ENCODE measurements around the gene ENTPD5. TPM values are rescaled to one million over a fixed set of nuclear protein-coding genes. Genes with fewer than 3 reads are reported as not detected.

ENTPD5 gene
- total RNA-seq, 2 experiments from 2014 or later = 7.5 to 18.1 TPM

DNA sequence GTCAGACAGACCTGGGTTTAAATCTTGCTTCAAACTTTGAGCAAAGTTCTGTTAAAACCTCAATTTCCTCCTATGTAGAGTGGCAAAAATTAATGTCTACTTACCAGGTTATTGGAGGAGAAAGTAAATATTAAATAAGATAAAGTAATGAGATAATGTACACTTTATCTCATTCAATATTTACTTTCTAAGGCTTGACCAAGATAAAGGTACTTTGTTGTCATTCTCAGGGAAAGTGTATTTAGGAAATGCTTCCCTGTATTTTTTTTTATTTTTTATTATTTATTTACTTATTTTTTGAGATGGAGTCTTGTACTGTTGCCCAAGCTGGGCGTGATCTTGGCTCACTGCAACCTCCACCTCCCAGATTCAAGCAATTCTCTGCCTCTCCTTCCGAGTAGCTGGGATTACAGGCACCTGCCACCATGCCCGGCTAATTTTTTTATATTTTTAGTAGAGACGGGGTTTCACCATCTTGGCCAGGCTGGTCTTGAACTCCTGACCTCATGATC is 73.9 kb downstream of the ENTPD5 start:
- ChIA-PET POLR2A (no interaction called here), CTCF (ENCODE audit: unreplicated experiment) (no interaction called here)

DNA sequence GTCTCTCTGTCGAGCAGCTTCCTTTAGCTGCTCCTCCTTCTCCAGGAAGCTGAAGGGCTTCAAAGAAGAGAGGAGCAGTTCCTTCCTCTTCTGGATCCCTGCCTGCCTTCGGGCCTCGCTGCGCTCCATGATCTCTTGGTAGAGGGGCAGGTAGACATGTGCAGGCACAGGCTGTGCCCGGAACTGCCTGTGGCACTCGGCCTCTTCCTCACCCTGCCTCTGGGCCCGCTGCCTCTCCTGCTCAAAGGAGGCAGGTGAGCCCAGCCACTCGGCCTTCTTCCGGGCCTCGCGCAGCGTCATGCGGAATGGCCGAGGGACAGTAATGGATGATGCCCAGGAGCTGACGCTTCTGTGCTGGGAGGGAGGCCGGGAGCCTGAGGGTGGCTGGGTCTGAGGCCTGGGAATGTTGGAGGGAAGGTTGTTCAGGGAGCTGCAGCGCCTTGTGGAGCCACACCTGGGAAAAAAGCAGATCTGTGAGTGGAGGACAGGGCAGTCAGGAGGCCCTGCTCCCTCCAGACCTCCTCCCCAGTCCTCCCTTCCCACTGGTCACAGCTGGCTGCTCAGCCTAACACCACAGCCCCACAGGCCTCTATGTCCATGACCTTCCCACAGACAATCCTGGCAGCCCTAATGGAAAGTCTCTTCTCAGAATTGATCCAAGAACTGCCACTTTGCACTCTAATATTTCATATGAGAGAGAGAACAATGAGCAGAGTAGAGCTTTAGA is 74.5 kb downstream of the ENTPD5 start:
- Histone ChIP-seq H3K4me1 (ENCODE audit: insufficient read depth, low read length, poor library complexity, severe bottlenecking) (peaks cover 6% of the 10 kb centered on the region), H3K36me3 (ENCODE audit: insufficient read depth, low read length) (no peaks in the 10 kb centered on the region), H3K27ac (ENCODE audit: low read depth, low read length, poor library complexity, severe bottlenecking) (no peak overlapping the region), H3K79me2 (ENCODE audit: insufficient read depth, low read depth, low read length) (no peaks in the 10 kb centered on the region), H2AFZ (ENCODE audit: low read length) (no peak overlapping the region), H3K9me3 (ENCODE audit: low read length) (no peaks in the 10 kb centered on the region), H3K9me2 (ENCODE audit: insufficient read depth, low read length) (no peaks in the 10 kb centered on the region), H3K4me3 (ENCODE audit: low read depth, low read length, poor library complexity, severe bottlenecking) (no peak overlapping the region), H4K20me1 (ENCODE audit: insufficient read depth, low read length) (no peaks in the 10 kb centered on the region), H3K4me2 (ENCODE audit: low read length) (no peak overlapping the region)
- no peak for DNase-seq (ENCODE audit: low spot score)
- POLR2A ChIA-PET = no interaction called here
- TF ChIP-seq, protein P1, sequence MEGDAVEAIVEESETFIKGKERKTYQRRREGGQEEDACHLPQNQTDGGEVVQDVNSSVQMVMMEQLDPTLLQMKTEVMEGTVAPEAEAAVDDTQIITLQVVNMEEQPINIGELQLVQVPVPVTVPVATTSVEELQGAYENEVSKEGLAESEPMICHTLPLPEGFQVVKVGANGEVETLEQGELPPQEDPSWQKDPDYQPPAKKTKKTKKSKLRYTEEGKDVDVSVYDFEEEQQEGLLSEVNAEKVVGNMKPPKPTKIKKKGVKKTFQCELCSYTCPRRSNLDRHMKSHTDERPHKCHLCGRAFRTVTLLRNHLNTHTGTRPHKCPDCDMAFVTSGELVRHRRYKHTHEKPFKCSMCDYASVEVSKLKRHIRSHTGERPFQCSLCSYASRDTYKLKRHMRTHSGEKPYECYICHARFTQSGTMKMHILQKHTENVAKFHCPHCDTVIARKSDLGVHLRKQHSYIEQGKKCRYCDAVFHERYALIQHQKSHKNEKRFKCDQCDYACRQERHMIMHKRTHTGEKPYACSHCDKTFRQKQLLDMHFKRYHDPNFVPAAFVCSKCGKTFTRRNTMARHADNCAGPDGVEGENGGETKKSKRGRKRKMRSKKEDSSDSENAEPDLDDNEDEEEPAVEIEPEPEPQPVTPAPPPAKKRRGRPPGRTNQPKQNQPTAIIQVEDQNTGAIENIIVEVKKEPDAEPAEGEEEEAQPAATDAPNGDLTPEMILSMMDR (conservative IDR thresholded peaks at IDR 0.05; ENCODE audit: low read length) = no peak
- no peak for TF ChIP-seq EZH2phosphoT487 (IDR thresholded peaks at IDR 0.05; ENCODE audit: borderline replicate concordance, low read depth, low read length)
- intact Hi-C loops (cut with micrococcal nuclease; ENCODE audit: unreplicated experiment) = no loop called here
- CTCF ChIA-PET (ENCODE audit: unreplicated experiment) = no interaction called here
- no TSS peak for BruUV-seq (replicated peaks)

More for the DNA sequence above, 73.9 kb downstream of the ENTPD5 start:
- H3K4me1 ChIP-seq (ENCODE audit: insufficient read depth, low read length, poor library complexity, severe bottlenecking) = peaks cover 6% of the 10 kb centered on the region
- no peak overlapping the region for H3K4me2 ChIP-seq (ENCODE audit: low read length)
- no TSS peak for BruUV-seq (replicated peaks)
- H3K9me2 ChIP-seq (ENCODE audit: insufficient read depth, low read length) = no peaks in the 10 kb centered on the region
- no peak overlapping the region for H3K4me3 ChIP-seq (ENCODE audit: low read depth, low read length, poor library complexity, severe bottlenecking)
- no peaks in the 10 kb centered on the region for H3K36me3 ChIP-seq (ENCODE audit: insufficient read depth, low read length)
- TF ChIP-seq, protein P1 (conservative IDR thresholded peaks at IDR 0.05; ENCODE audit: low read length) = no peak
- TF ChIP-seq EZH2phosphoT487 (IDR thresholded peaks at IDR 0.05; ENCODE audit: borderline replicate concordance, low read depth, low read length) = no peak
- H3K27ac ChIP-seq (ENCODE audit: low read depth, low read length, poor library complexity, severe bottlenecking) = no peak overlapping the region
- H4K20me1 ChIP-seq (ENCODE audit: insufficient read depth, low read length) = no peaks in the 10 kb centered on the region
- DNase-seq (ENCODE audit: low spot score) = no peak
- intact Hi-C loops (cut with micrococcal nuclease; ENCODE audit: unreplicated experiment) = no loop called here
- H3K79me2 ChIP-seq (ENCODE audit: insufficient read depth, low read depth, low read length) = no peaks in the 10 kb centered on the region
- no peaks in the 10 kb centered on the region for H3K9me3 ChIP-seq (ENCODE audit: low read length)
- H2AFZ ChIP-seq (ENCODE audit: low read length) = no peak overlapping the region

- H3K27ac ChIP-seq (ENCODE audit: low read depth, low read length, poor library complexity, severe bottlenecking) = no peak overlapping the region
- no peaks in the 10 kb centered on the region for H3K4me1 ChIP-seq (ENCODE audit: insufficient read depth, low read length, poor library complexity, severe bottlenecking)
- intact Hi-C loops (cut with micrococcal nuclease; ENCODE audit: unreplicated experiment) = no loop called here
- H3K4me2 ChIP-seq (ENCODE audit: low read length) = no peak overlapping the region
- no peak for DNase-seq (ENCODE audit: low spot score)
- H4K20me1 ChIP-seq (ENCODE audit: insufficient read depth, low read length) = no peaks in the 10 kb centered on the region
- no peak overlapping the region for H3K4me3 ChIP-seq (ENCODE audit: low read depth, low read length, poor library complexity, severe bottlenecking)
- H3K36me3 ChIP-seq (ENCODE audit: insufficient read depth, low read length) = no peaks in the 10 kb centered on the region
- TF ChIP-seq, protein P1 (conservative IDR thresholded peaks at IDR 0.05; ENCODE audit: low read length) = no peak
- TF ChIP-seq EZH2phosphoT487 (IDR thresholded peaks at IDR 0.05; ENCODE audit: borderline replicate concordance, low read depth, low read length) = no peak
- H3K79me2 ChIP-seq (ENCODE audit: insufficient read depth, low read depth, low read length) = no peaks in the 10 kb centered on the region
- POLR2A ChIA-PET = no interaction called here
- BruUV-seq (replicated peaks) = no TSS peak
- H3K9me2 ChIP-seq (ENCODE audit: insufficient read depth, low read length) = no peaks in the 10 kb centered on the region
- no peak overlapping the region for H2AFZ ChIP-seq (ENCODE audit: low read length)
- no peaks in the 10 kb centered on the region for H3K9me3 ChIP-seq (ENCODE audit: low read length)
- CTCF ChIA-PET (ENCODE audit: unreplicated experiment) = no interaction called here
Observed at GRCh38 chr14:73943083-73943482, 76.0 kb downstream of the ENTPD5 start.

Measured in OCI-LY7 (cell line).